LHCN-M2 (cell line): ENCODE data around the gene TCERG1L. TPM values are rescaled to one million over a fixed set of nuclear protein-coding genes. Genes with fewer than 3 reads are reported as not detected.
"Not testable (repeated sequence)": the region's sequence is repeated elsewhere in the genome, so short reads cannot be mapped to it uniquely, and the experiment has no call there.

ENCODE experiments used
- DNase-seq: peaks from one replicate; pipeline ENCODE4 v3.0.0-alpha.2; 2012; ENCODE audit warnings: low read depth
- total RNA-seq: library from RNA; depleted of rRNA; stranded (reverse); fragments of >200 nt; gene quantifications from 2 replicates; pipeline ENCODE4 v1.2.3, GENCODE V29; 2014

TCERG1L gene
- total RNA-seq, 1 experiment from 2014 or later: not detected

DNA sequence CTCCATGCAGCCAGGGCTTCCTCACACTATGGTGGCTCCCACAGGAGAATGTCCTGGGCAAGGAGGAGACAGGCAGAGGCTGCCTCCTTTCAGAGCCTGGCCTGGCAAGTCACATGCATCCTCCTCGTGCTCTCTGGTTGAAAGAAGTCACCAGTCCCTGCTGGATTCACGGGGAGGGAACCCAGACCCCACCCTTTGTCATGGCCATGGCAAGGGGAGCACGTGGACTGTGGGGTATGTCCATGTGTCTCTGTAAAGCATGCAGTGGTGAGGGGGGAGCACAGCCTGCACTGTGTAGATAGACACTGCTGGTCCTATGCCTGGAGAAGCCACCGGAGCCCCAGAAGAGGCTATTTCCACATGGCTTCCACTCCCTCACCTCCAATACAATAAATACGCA lies 225.0 kb downstream of the TCERG1L start:
- no peak for DNase-seq

DNA sequence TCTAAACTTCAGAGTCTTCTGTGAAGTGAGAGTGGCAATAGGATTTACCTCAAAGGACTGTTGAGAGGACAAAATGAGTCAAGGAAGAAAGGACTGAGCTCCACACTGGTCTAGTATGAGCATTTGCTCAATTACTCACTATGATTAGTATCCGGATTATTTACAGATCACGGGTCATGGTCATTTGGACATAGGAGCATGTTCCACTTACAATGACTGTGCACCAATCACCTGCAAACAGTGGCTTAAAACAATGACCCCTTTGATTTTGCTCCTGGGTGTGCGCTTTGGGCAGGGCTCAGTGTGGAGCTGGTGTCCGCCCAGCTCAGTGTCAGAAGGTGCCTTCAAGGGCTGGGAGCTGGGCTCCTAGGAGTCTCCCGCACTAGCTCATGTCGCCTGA lies 225.4 kb downstream of the TCERG1L start:
- no peak for DNase-seq

DNA sequence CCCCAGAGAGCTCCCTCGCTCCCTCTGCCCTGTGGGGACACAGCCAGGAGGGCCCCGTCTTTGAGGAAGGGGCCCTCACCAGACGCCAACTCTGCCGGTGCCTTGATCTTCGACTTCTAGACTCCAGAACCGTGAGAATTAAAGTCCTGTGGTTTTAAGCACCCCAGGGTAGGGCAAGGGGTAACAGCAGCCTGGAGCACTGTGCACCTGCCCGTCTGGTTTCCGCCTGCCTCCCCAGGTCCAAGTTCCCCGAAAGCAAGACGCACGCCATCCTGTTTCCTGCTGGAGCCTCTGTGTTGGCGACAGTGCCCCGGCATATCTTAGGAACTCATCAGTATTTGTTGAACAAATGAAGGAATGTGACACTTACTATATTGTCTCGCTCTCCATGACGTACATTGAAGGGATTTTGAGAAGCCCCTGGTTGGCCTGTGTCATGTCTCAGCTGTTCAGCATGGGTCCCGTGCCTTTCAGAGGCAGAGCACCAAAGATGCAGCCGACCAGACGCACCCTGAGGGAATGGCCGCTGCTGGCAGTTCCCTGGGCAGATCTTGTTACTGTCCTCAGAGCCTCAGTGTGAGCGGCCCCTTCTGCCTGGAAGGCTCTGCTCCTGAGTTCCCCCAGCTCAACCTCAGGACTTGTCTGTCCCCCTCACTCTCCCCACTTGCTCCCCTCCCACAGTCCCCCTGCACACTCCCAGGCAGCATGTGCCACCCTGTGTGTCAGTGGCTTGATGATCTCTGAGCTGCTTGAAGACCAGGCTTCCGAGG lies 226.2 kb downstream of the TCERG1L start:
- DNase-seq: no peak

DNA sequence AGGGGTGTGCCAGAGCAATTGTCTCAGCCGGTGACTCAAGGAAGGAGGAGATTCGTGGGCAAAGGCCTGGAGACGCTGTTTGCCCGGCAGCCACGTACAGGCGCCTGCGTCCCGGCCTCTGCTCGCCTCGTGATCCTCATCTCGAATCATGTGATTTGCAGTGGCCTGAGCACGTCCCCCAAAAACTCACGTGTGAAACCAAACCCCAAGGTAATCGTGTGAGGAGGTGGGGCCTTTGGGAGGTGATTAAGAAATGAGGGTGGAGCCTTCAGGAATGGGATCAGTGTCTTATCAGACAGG lies 226.8 kb downstream of the TCERG1L start:
- no peak for DNase-seq

DNA sequence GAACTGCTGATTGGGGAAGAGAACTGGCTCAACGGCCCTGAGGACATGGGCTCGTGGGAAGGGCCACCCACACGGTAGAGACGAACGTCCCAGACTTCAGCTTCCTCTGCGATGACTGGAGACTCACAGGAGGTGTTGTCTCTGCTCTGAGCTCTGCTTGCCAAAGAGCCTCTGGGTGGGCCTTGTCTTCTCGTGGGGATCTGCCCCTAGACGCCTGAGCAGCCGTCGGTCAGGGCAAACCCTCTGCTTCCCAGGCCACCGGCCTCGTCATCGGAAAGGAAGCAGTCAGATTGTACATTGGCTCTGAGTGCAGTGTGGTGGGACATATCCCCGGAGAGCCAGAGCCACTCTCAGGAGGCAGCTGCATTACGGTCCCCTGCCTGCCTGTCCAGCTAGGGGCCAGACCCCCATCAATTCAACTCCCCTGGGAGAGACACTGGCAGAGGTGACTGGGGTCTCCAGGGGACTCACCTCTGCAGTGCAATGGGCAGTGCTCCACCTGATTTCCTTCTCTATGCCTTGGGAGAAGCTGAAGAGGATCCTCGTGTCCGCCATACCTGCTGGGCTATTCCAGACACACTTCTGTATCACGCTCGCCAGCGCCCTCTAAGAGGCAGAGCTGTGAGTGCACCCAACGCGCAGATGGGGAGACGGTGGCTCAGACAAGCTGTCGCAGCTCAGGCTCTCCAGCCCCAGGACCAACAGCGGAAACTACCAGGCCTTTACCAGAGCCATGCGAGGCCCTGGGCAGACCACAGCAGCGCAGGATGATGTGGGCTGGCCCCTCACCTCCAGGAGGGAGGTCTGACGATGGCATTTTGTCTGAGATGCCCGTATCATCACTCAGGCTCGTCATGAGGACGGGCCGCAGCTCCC lies 227.4 kb downstream of the TCERG1L start:
- DNase-seq: no peak

DNA sequence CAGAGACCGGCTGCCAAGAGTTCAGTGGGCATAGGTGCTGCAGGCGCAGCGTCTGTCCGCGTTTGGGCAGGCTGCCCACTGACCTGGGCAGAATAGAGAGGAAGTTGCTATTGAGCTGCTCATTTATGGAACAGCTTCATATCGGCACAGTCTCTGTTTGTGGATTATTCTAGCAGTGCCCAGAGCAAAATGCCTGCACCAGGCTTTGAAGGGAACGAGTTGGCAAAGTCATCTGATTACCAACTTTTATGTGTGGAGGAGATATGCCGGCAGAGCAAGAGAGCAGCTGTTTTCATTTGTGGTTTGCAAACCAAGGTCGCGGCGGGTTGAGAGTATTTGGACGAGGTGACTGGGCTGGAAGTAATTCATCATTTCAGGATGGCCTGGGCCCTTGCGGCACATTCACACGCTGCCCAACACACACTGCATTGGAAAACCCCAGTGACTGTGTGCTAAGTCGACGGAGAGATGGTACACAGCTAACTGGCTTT lies 228.5 kb downstream of the TCERG1L start:
- peak; percentile 0 for DNase-seq

DNA sequence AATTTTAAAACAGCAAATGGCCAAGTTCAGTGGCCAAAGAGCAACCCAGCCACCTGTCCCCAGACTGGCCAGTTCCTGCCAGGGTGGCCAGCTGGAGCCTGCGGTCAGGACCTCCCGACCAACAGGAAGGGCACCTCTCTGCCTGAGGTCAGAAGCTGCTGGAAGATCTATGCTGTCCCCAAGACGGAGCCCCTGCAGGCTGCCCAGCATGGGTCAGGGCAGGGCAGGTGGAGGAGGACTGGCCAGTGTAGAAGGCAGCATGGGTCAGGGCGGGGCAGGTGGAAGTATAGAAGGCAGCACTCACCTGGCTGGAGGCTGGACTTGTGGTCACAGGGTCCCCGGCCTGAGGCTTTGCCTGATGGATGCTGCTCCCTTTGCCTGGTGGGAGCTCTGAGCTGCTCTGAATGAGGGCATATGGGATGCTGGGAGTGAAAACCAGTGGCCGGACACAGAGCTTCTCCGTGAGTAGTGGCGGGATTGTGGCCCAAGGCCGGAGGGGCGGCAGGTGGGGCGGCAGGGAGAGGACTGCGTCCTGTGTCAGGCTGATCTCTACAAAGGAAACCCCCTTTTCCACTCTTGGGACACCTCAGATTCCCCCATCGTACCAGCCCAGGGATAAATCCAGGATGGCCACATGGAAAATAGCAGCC lies 229.2 kb downstream of the TCERG1L start:
- no peak for DNase-seq

DNA sequence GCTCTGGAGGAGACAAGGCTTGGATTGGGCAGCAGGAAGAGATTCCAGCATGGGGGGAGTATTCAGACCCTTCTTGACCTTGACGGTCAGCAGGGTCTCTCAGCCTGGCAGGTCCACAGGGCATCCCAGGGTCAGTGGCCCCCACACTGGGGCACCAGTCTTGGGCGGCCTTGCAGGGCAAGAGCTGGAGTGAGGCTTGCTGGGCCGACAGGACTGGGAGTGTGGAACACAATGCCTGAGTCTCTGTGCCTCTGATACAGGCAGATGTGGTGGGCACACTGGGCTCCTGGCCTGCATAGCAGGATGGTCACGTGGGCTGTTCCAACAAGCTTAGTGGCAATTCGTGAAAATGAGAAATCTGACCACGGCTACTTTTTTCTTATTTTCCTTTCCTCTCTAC lies 229.7 kb downstream of the TCERG1L start:
- no peak for DNase-seq

DNA sequence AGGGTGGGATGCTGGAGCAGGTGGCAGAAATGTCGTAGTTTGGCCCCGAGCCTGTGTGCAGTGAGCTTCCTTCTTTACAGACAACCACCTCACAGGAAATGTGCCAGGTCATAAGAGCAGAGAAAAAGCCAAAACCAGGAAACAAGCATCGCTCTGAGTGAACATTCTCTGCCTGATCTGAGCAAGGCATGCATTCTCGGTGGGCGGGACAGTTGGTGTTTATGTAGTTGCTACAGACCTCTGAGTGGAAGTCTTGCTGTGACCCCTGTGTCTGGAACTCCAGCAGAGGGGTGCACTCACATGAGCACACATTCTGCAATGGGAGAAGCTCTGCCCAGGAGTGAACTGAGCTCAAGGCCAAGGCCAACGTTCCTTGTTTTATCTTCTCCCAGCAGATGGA lies 230.1 kb downstream of the TCERG1L start:
- no peak for DNase-seq

DNA sequence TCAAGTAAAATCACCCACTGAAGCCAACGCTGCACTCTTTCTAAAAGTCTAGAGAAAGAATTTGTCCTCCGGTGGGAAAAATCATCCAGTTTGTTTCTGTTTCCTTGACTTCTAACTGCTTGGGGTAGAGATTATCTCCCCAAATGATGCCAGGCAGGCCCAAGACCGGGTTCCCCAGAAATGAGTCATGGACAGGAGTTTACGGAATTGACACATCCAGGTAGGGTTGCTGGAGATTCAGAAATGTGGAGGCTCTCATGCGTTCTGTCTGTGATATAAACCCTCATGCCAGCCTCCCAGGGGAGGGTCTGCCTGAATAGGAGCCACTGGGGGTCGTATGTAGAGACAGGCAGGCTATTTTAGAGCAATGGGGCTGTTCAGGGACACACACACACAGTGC lies 230.9 kb downstream of the TCERG1L start:
- no peak for DNase-seq

DNA sequence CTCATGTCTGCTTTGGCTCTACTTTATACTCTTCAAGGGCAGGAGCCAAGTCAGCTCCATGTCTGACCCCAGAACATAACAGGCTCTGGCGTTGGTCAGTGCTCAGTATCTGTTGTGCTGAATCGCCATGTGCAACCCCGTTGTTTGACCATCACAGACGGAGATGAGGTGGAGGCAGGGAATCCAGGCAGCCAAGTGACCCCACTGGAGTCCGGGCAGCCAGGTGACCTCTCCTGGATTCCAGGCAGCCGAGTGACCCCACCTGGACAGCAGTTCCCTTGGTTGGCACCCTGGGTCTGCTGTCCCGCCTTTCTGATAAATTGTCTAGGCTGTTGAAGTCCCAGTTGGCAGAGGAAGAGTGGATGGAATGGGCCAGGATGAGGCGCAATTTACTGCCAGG lies 232.2 kb downstream of the TCERG1L start:
- DNase-seq: no peak

DNA sequence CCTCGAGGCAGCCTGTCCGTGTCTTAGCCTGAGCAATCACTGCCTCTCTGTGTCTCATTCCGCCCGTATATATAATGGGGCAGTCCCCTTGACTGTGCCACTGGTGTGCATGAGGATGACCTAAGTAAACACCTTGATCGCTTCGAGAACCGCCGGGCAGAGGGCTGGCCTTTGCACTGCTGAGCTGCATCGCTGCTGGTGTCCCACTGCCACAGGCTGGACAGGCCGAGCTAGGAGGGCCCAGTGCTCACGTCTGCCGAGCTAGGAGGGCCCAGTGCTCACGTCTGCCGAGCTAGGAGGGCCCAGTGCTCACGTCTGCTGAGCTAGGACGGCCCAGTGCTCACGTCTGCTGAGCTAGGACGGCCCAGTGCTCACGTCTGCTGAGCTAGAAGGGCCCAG lies 232.6 kb downstream of the TCERG1L start:
- not testable (repeated sequence) for DNase-seq

DNA sequence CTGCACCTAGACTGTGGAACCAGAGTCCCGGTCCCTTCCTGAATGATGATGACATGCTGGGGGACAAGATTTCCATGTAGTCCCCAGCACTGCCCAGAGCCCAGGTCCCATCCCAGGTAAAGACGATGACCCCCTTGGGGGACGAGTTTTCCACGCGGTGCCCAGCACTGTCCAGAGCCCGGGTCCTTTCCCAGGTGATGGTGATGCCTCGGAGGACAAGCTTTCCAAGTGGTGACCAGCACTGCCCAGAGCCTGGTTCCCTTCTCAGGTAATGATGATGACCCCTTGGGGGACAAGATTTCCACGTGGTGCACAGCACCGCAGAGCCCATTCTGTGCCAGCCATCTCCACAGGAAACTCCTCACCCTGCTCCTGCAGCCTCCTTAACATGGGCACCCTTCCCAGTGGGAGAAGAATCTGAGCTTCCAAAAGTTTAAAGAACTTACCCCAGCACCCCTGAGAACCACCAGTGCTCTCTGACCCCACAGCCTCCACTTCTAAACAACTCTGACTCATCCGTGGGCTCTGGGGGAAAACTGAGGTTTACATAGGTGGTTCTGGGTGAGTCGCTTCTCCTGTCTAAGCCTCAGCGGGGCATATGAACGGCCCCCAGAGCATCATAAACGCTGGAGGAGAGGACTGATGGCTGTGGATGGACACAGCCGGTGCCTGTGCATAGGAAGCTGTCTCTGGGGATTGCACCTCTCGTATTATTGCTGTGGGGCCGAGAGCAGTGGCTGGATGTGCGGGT lies 233.2 kb downstream of the TCERG1L start:
- DNase-seq: no peak

DNA sequence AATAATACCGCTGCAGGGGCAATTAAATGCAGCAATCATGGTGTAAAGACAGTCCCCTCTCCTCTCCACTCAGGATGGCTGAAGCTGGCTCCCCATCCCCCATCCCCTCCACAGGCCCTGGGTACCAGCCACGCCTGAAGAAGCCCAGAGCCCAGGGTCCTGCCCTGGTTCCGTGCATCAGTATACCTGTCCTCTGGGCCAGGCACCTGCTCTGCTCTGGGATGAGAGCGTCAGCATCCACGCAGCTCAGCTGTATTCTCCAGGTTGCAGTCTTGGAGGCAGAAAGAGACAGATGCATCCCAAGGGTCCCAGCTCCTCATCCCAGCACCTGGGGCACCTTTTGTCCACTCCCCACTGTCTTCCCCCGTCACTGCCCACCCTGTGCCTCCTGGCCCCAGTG lies 233.8 kb downstream of the TCERG1L start:
- no peak for DNase-seq

DNA sequence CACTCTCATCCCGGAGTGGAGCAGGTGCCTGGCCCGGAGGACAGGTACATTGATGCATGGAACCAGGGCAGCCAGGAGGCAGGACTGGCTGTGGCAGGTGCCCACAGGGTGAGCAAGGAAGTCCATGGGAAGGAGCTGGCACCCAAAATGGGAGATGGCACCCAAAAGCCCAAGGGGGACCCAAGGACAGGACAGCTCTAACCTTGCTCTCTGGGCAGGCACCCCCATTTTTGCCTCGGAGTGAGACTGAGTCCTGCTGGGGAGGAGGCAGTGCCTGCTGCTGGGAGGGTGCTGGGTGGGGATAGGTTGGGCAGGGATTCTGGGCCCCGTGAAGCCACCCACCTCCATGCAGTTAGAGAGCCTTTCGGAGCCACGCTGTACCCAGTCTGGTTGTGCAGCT lies 234.5 kb downstream of the TCERG1L start:
- no peak for DNase-seq

DNA sequence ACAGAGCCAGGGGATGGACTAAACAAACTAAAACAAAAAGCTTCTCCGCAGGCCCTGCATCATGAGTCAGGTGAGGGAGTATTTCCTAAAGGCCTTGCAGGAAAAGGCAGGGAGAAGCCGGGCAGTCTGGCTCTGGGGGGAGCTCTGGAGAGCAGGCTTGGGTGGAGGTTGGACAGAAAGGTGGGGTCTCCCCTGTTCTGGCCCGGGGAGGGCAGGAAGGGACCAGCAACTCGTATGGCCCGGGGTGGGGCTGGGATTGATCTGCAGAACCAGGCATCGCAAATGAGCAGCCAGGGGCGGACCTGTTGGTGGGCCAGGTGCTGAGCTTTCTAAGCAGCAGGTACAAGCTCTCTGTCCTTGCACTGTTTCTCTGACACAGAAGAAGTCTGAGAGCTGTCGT lies 235.2 kb downstream of the TCERG1L start:
- no peak for DNase-seq

DNA sequence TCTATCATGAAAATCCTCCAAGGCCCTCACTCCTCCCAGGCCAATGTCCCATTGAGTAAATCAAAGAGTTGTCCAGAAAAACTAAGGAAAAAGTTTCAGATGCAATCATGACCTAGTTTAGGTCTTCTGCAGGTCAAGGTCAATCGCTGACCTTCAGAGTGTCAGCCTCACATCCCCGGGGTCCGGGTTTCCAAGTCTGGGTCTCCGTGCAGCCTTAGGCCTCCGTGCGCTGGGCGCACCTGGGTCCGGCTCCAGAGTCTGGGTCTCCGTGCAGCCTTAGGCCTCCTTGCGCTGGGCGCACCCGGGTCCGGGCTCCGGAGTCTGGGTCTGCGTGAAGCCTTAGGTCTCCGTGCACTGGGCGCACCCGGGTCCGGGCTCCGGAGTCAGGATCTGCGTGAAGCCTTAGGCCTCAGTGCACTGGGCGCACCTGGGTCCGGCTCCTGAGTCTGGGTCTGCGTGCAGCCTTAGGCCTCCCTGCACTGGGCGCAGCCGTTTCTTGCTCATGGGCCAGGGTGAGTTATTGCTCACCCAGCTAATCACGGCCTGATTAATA lies 236.2 kb downstream of the TCERG1L start:
- DNase-seq: no peak

DNA sequence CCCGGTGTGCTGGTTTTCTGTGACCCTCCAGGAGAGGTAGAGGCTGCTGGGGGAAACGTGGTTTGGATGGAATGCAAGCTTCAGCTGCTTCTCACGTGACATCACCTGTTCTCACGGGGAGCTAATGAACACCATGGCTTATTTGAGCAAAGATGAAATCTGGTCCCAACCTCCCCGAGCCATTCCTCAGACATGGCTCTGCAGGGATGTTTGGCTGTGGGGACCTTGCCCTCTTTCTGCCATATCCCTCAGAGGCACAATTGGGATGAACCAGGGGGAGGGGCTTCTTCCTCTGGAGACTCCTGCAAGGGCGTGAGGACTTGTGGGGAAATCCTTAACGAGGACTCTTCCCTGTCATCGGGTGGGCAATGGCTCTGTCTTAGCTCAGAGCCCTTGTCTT lies 236.8 kb downstream of the TCERG1L start:
- no peak for DNase-seq

DNA sequence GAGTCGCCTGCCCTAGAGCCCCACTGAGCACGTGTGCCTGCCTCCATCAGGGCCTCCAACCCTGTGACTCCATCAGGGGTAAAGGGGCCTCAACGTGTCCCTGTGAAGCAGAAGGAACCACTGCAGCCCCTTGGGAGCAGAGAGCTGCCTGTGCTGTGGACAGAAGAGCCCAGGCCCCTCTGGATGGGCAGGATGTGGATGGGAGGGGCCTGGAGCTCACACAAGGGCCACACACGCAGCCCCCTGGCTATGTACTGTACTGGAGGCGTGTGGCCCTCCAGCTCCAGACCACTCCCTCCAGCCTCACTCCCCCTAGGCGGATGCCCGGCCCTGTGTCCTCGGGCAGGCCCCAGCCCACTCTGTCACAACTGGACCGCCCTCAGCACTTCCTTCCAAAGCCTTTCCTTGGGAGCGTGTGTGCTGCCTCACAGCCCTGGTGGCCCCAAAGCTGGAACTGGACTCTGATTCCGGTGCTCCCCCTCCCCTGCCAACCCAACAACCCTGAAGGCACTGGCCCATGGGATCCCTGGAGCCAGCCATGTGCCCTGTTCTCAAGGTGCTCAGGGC lies 238.0 kb downstream of the TCERG1L start:
- no peak for DNase-seq

DNA sequence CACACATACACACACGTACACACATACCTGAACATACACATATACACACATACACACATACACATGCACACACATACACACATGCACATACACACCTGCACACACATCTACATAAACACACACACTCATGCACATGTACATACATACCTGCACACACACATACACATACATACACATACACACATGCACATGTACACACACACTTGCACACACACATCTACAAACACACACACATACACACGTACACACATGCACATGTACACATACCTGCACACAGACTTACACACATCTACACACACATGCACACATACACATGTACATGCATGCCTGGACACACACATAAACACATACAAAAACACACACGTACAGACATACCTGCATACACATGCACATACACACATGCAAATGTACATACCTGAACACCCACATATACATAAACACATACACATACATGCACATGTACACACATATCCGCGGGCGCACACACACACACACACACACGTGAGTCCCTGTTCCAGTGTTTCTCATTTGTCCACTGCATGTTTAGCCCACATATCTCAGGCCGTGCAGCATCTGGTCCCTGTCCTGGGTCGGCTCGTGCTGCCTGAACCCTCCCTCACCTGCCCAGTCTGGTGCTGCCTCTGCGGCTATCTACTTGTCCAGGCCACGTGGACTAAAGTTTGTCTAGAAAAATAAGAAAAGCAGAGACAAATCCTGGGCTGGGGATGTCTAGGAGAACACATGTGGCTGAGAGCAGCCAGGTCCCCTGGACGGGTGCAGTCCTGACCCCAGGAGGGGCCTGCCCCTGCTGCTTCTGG lies 238.7 kb downstream of the TCERG1L start:
- no peak for DNase-seq
